ENCODE results near the gene ABR. TPM values are rescaled to one million over a fixed set of nuclear protein-coding genes. Genes with fewer than 3 reads are reported as not detected.

The ABR gene
- total and polyA plus RNA-seq, 2 of the 8 experiments (the other 6 are each of a cell fraction or from before 2014, with no cell fraction given): 44.8 to 47.2 TPM

DNA sequence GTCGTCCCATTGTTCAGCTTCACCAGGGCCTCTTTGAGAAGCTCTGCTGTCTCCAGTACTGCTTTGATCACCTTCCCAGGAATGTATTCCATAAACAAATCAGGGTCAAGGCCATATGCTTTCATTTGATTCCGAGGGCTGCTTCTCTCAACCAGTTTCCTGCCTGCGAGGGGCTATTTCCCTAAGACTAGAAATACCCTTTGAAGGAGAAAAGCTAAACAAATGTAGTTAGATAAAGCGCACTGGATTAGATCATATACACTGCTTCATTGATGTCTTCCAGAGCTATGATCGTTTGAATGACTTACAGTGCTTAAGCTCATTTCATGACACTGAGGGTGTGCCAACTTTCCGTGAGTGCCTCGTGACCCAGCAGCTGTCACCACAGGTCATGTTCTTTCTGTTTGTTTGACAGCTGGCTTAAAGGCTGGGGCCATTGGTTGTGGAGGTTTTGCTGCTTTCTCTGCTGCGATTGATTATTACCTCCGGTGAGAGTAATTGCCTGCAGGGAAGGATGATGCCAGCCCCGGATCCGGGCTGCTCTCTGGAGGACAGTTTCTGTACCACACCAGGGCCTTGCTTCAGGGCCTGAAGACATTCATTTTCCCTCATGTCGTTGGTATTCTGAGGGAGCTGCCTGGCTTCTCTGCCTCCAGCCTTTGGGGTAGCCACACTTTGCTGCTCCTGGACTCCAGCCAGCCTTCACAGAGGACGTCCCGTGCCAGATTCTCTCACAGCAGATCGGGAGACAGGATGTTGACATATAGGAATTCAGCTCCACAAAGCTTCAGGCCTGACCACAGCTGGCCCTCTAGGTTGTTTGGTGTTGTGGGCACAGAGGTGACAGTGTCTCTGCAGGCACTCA, 179.0 kb downstream of the ABR start (continued):
- TF ChIP-seq, protein P1, sequence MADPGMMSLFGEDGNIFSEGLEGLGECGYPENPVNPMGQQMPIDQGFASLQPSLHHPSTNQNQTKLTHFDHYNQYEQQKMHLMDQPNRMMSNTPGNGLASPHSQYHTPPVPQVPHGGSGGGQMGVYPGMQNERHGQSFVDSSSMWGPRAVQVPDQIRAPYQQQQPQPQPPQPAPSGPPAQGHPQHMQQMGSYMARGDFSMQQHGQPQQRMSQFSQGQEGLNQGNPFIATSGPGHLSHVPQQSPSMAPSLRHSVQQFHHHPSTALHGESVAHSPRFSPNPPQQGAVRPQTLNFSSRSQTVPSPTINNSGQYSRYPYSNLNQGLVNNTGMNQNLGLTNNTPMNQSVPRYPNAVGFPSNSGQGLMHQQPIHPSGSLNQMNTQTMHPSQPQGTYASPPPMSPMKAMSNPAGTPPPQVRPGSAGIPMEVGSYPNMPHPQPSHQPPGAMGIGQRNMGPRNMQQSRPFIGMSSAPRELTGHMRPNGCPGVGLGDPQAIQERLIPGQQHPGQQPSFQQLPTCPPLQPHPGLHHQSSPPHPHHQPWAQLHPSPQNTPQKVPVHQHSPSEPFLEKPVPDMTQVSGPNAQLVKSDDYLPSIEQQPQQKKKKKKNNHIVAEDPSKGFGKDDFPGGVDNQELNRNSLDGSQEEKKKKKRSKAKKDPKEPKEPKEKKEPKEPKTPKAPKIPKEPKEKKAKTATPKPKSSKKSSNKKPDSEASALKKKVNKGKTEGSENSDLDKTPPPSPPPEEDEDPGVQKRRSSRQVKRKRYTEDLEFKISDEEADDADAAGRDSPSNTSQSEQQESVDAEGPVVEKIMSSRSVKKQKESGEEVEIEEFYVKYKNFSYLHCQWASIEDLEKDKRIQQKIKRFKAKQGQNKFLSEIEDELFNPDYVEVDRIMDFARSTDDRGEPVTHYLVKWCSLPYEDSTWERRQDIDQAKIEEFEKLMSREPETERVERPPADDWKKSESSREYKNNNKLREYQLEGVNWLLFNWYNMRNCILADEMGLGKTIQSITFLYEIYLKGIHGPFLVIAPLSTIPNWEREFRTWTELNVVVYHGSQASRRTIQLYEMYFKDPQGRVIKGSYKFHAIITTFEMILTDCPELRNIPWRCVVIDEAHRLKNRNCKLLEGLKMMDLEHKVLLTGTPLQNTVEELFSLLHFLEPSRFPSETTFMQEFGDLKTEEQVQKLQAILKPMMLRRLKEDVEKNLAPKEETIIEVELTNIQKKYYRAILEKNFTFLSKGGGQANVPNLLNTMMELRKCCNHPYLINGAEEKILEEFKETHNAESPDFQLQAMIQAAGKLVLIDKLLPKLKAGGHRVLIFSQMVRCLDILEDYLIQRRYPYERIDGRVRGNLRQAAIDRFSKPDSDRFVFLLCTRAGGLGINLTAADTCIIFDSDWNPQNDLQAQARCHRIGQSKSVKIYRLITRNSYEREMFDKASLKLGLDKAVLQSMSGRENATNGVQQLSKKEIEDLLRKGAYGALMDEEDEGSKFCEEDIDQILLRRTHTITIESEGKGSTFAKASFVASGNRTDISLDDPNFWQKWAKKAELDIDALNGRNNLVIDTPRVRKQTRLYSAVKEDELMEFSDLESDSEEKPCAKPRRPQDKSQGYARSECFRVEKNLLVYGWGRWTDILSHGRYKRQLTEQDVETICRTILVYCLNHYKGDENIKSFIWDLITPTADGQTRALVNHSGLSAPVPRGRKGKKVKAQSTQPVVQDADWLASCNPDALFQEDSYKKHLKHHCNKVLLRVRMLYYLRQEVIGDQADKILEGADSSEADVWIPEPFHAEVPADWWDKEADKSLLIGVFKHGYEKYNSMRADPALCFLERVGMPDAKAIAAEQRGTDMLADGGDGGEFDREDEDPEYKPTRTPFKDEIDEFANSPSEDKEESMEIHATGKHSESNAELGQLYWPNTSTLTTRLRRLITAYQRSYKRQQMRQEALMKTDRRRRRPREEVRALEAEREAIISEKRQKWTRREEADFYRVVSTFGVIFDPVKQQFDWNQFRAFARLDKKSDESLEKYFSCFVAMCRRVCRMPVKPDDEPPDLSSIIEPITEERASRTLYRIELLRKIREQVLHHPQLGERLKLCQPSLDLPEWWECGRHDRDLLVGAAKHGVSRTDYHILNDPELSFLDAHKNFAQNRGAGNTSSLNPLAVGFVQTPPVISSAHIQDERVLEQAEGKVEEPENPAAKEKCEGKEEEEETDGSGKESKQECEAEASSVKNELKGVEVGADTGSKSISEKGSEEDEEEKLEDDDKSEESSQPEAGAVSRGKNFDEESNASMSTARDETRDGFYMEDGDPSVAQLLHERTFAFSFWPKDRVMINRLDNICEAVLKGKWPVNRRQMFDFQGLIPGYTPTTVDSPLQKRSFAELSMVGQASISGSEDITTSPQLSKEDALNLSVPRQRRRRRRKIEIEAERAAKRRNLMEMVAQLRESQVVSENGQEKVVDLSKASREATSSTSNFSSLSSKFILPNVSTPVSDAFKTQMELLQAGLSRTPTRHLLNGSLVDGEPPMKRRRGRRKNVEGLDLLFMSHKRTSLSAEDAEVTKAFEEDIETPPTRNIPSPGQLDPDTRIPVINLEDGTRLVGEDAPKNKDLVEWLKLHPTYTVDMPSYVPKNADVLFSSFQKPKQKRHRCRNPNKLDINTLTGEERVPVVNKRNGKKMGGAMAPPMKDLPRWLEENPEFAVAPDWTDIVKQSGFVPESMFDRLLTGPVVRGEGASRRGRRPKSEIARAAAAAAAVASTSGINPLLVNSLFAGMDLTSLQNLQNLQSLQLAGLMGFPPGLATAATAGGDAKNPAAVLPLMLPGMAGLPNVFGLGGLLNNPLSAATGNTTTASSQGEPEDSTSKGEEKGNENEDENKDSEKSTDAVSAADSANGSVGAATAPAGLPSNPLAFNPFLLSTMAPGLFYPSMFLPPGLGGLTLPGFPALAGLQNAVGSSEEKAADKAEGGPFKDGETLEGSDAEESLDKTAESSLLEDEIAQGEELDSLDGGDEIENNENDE (IDR thresholded peaks at IDR 0.05; ENCODE audit: insufficient replicate concordance, low read length): no peak
- TF ChIP-seq TBP (IDR thresholded peaks at IDR 0.05; ENCODE audit: low read depth, low read length) (no peak), HDAC6 (IDR thresholded peaks at IDR 0.05; ENCODE audit: low read depth, low read length) (no peak), RBBP5 (IDR thresholded peaks at IDR 0.05; ENCODE audit: borderline replicate concordance, low read depth, low read length) (no peak), FOSL1 (IDR thresholded peaks at IDR 0.05; ENCODE audit: insufficient read depth, low read depth, low read length) (no peak)
